Myocyte (in vitro differentiated cells): ENCODE results near the gene PDE4D. TPM values are rescaled to one million over a fixed set of nuclear protein-coding genes. Genes with fewer than 3 reads are reported as not detected.
A peak's percentile ranks its signal among the peaks of the same experiment; 100 is the strongest.

Source experiments
- DNase-seq: peaks from one replicate; pipeline ENCODE4 v3.0.0-alpha.2; 2012; ENCODE audit warnings: low read depth
- total RNA-seq: library from RNA; depleted of rRNA; stranded (reverse); fragments of >200 nt; gene quantifications from 2 replicates; pipeline ENCODE4 v1.2.3, GENCODE V29; 2014

Gene PDE4D
- total RNA-seq, 1 donor from 2014 or later: 26.8 TPM

GRCh38 chr5:59528202-59528862 lies 365.2 kb downstream of the PDE4D start:
- peak; percentile 31 for DNase-seq

GRCh38 chr5:59525957-59526356 lies 367.6 kb downstream of the PDE4D start:
- peak; percentile 57 for DNase-seq

GRCh38 chr5:59525311-59525710 lies 368.2 kb downstream of the PDE4D start:
- DNase-seq: no peak

GRCh38 chr5:59522201-59522831 lies 371.2 kb downstream of the PDE4D start:
- DNase-seq: no peak

- no peak for DNase-seq
These were observed 372.1 kb downstream of the PDE4D start for GRCh38 chr5:59521476-59521875.

GRCh38 chr5:59519338-59519737 lies 374.2 kb downstream of the PDE4D start:
- DNase-seq: no peak

GRCh38 chr5:59517926-59518585 lies 375.5 kb downstream of the PDE4D start:
- peak; percentile 42 for DNase-seq

- no peak for DNase-seq
These were observed 377.4 kb downstream of the PDE4D start for GRCh38 chr5:59516161-59516560.

- DNase-seq: peak; percentile 45
These were observed 387.1 kb downstream of the PDE4D start for GRCh38 chr5:59506285-59506877.

GRCh38 chr5:59504043-59504442 lies 389.5 kb downstream of the PDE4D start:
- no peak for DNase-seq

- DNase-seq: no peak
These were observed 390.3 kb downstream of the PDE4D start for GRCh38 chr5:59503220-59503619.

- no peak for DNase-seq
These were observed 392.2 kb downstream of the PDE4D start for GRCh38 chr5:59501316-59501715.

- no peak for DNase-seq
These were observed 393.5 kb downstream of the PDE4D start for GRCh38 chr5:59500014-59500413.

GRCh38 chr5:59497207-59497606 lies 396.3 kb downstream of the PDE4D start:
- no peak for DNase-seq

- no peak for DNase-seq
These were observed 396.9 kb downstream of the PDE4D start for GRCh38 chr5:59496524-59497134.

- no peak for DNase-seq
These were observed 401.6 kb downstream of the PDE4D start for GRCh38 chr5:59491945-59492344.

GRCh38 chr5:59489551-59489950 lies 404.0 kb downstream of the PDE4D start:
- DNase-seq: peak; percentile 26

- DNase-seq: no peak
These were observed 405.5 kb downstream of the PDE4D start for GRCh38 chr5:59487772-59488729.

GRCh38 chr5:59487068-59487686 lies 406.3 kb downstream of the PDE4D start:
- DNase-seq: no peak

GRCh38 chr5:59486508-59486907 lies 407.0 kb downstream of the PDE4D start:
- no peak for DNase-seq
